Neural progenitor cell (in vitro differentiated cells): ENCODE measurements around the gene LGALS7B.

Source experiments
- CTCF ChIP-seq: fragments of 200-600 bp; sonication (generic); IDR thresholded peaks from 2 replicates; pipeline ENCODE4 v1.5.1; 2017; ENCODE audit warnings: antibody characterized with exemption, mild to moderate bottlenecking
- EZH2 ChIP-seq: fragments of 200-600 bp; sonication (generic); IDR thresholded peaks from 2 replicates; pipeline ENCODE4 v1.6.1; 2017; ENCODE audit warnings: antibody characterized with exemption, mild to moderate bottlenecking, moderate library complexity

GRCh38 chr19:38812841-38813320 lies 23.9 kb downstream of the LGALS7B start, which contains the start of gene LGALS4:
- TF ChIP-seq CTCF (no peak), EZH2 (no peak)
